GM10266 (cell line): ENCODE measurements around the gene SH2D1B.
A peak's percentile ranks its signal among the peaks of the same experiment; 100 is the strongest.
"Not testable (repeated sequence)": the region's sequence is repeated elsewhere in the genome, so short reads cannot be mapped to it uniquely, and the experiment has no call there.

Experiments
- DNase-seq: peaks from one replicate; pipeline ENCODE4 v3.0.0; 2012; ENCODE audit errors: extremely low spot score
- TF ChIP-seq, protein P1 (sequence below): IDR thresholded peaks from 2 replicates; pipeline ENCODE4 v1.5.1; 2012; ENCODE audit warnings: mild to moderate bottlenecking, low read depth; ENCODE audit not compliant: control insufficient read depth, insufficient read depth; ENCODE audit errors: missing control alignments

SH2D1B gene

DNA sequence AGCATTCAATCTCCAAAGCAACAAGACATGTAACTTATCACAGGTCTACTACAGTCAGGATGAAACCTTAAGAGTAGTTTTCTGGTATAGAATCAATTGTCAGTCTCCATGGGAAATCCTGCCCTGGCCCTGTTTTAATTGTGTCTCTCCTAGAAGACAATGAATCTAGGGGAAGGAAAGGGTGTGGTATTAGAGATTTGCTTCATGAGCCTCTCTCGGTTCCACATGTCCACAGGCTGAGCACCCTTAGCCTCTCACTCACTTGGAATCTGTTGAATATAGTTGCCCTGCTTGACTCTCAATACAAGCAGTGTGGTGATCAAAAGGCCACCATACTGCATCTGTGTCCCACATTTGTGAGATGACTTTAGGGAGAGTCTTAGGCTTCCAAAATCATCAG lies 53.0 kb downstream of the SH2D1B start:
- DNase-seq: no peak
- TF ChIP-seq, protein P1, sequence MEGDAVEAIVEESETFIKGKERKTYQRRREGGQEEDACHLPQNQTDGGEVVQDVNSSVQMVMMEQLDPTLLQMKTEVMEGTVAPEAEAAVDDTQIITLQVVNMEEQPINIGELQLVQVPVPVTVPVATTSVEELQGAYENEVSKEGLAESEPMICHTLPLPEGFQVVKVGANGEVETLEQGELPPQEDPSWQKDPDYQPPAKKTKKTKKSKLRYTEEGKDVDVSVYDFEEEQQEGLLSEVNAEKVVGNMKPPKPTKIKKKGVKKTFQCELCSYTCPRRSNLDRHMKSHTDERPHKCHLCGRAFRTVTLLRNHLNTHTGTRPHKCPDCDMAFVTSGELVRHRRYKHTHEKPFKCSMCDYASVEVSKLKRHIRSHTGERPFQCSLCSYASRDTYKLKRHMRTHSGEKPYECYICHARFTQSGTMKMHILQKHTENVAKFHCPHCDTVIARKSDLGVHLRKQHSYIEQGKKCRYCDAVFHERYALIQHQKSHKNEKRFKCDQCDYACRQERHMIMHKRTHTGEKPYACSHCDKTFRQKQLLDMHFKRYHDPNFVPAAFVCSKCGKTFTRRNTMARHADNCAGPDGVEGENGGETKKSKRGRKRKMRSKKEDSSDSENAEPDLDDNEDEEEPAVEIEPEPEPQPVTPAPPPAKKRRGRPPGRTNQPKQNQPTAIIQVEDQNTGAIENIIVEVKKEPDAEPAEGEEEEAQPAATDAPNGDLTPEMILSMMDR: no peak

DNA sequence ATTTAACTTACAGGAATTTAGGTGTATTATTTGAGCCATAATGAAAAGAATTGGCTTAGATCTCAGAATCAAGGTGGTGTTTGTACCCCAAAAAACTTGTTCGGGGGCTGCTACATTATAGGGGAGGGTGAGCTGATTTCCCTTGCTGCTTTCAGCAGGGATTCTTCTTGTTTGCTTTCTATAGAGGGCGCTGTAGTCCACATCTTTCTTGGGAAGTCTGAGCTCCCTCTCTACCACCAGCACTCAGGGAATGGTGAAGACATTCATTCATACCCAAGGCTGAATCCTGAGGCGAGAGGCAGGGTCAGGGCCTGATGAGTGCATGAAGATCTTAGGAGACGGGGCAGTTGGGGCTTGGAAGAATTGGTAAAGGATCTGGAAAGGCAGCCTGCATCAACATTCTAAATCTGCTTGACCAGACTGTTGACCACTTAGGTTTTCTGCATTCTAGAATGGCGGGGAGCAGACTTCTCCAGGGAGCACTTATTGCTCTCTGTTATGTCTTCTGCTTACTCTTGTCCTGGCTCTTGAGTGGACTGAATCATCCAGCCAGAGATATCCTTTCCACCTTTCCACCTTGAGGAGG lies 54.2 kb downstream of the SH2D1B start:
- DNase-seq: peak; percentile 53
- TF ChIP-seq, protein P1: peak; percentile 47

- no peak for DNase-seq
- TF ChIP-seq, protein P1: no peak
These were observed 58.2 kb downstream of the SH2D1B start for GRCh38 chr1:162353702-162354101.

GRCh38 chr1:162353078-162353477 lies 58.9 kb downstream of the SH2D1B start:
- DNase-seq: no peak
- TF ChIP-seq, protein P1: no peak

DNA sequence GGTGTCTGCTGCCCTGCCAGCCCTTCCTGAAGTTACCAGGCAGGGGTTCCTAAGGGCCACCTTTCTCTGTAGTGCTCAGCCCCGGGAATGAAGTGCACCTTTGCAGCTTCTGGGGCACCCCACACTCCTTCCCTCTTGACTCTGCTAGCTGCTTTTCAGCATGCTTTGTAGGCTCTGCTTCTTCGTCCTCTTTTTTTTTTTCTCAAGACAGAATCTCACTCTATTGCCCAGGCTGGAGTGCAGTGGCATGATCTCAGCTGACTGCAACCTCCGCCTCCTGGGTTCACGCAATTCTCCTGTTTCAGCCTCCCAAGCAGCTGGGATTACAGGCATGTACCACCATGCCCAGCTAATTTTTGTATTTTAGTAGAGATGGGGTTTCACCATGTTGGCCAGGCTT lies 60.1 kb downstream of the SH2D1B start:
- DNase-seq: not testable (repeated sequence)

- TF ChIP-seq, protein P1: no peak
- no peak for DNase-seq
These were observed 60.6 kb downstream of the SH2D1B start for GRCh38 chr1:162351246-162351842.

- TF ChIP-seq, protein P1: no peak
- DNase-seq: no peak
These were observed 62.2 kb downstream of the SH2D1B start for GRCh38 chr1:162349635-162350330.

DNA sequence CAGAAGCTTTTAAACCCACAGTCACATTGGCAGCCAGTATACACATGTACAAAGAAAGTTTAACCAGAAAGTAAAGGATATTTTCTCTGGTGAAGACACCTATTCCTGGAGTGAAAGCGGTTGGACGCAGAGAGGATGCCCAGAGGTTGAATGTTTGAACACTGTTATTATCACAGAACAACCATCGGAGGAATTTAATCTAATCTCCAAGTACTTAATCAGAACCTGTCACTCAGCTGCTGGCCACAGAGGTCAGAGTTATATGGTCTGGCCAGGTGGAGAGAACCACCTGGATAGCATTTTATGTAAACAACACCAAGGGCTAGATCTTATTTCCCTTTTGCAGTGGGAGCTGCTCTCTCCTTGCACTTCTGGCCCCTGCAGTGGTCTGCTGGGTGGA lies 64.7 kb downstream of the SH2D1B start:
- no peak for DNase-seq
- TF ChIP-seq, protein P1: no peak
